Astrocyte of the hippocampus (primary cell): ENCODE measurements around the gene TK2.

Experiments used
- DNase-seq: peaks from one replicate; pipeline ENCODE4 v3.0.0; 2011; ENCODE audit warnings: low read depth, low spot score

TK2 gene

GRCh38 chr16:66484453-66485213, 65.3 kb downstream of the TK2 start:
- DNase-seq = no peak

- DNase-seq = peak; percentile 88
These were observed 66.1 kb downstream of the TK2 start for GRCh38 chr16:66483689-66484452.

GRCh38 chr16:66481943-66482390, 68.0 kb downstream of the TK2 start:
- DNase-seq = no peak

- DNase-seq = no peak
These were observed 68.6 kb downstream of the TK2 start for GRCh38 chr16:66481081-66481942.

- no peak for DNase-seq
These were observed 69.4 kb downstream of the TK2 start for GRCh38 chr16:66480265-66481080.

DNA sequence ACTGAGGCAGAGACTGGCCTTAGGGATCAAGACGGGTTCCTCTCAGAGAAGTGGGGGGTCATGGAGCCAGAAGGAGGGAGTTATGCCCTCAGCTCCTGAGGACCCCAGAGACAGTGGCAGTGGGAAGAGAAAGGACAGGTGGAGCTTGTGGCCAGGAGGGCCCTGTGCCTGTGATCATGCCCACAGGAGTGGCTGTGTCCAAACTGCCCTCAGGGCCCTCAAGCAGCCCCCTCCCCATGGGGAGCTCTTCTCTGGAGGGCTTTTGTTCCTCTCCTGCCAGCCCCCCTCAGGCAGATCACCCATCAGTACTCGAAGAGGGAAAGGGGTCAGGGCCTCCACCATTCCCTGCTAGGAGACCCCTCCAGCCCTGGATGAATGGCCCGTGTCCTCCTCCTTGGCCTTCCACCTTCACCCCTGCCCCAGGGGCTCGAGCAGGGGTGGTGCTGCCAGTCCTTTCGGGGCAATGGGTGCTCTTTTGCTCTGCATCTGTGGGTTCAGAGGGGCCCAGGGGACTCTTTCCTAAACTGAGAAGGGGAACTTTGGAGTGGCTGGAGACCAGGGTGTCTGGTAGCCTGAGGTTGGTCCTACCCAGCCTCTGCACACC, 70.2 kb downstream of the TK2 start:
- DNase-seq = no peak

DNA sequence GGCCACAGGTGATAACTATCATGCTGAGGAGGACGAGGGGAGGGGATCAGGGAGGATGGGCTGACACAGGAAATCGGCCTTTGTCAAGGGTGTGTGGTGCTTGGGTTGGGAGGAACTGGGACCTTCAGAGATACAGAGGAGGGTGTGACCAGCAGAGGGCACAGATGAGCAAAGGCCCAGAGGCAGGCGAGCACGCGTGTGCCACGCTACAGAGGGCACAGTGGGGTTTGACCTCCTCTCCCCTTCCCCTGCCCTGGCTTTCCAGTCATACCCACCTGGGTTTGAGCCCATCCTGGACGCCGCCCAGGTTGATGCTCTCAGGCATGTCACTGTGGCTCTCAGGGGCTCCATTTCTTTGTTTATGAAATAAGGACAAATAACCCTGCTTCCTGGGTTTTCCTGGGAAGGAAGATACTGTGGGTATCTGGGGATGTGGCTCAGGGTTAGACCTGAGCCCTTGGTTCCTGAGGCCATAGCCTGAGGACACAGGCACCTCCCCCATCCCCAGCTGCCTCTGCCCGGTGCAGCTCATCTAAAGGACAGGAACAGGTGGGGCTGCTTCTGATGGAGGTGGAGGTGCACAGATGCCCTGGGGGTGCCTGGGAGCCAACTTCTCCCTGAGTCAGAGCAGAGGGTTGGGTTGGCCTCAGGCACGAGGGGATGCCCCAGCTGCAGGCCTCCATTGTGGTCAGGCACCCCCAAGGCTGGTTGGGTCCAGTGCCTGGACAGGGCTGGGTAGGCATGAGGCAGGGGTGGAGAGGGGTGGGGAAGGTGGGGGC, 71.0 kb downstream of the TK2 start:
- DNase-seq = peak; percentile 68

DNA sequence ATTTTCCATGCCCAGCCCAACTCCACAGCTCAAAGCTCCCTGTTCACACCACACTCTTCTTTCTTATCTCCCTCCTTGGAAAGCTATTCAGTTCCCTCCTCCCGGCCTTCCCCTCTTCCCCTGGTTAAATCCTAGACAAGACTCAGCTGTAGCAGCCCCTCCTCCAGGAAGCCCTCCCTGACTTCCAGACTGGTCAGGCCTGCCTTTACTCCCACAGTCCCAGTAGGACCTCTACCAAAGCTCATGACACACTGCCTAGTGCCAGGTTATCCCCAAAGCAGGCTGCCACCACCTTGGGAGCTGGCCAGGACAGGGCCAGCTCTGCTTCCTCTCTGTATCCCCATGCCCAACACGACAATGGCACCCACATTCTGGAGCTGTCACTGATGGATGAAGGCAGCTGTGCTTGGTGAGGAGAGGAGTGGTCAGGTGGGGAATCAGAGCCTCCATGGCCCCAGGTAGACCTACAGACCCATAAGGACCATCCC, 72.8 kb downstream of the TK2 start:
- DNase-seq = no peak

GRCh38 chr16:66476328-66477027, 73.4 kb downstream of the TK2 start:
- DNase-seq = no peak

DNA sequence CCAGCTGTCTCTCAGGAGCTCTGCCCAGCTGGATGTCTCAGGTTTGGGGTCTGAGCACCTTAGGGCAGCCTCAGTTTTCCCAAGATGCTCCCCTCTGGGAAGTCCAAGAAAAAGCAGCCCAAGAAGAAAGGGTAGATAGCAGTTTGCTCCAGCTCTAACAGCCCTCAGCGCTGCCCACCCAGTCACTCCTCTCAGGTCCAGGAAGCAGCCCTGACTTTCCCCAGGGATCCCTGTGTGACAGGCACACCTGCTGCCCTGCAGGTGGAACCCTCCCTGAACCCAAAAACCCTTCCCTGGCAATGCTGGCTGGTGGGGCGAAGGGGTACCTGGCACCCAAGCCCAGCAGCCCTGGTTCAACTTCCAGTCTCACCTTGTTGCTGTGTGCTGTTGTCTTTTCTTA, 74.7 kb downstream of the TK2 start:
- no peak for DNase-seq

GRCh38 chr16:66474750-66475199, 75.1 kb downstream of the TK2 start:
- no peak for DNase-seq

DNA sequence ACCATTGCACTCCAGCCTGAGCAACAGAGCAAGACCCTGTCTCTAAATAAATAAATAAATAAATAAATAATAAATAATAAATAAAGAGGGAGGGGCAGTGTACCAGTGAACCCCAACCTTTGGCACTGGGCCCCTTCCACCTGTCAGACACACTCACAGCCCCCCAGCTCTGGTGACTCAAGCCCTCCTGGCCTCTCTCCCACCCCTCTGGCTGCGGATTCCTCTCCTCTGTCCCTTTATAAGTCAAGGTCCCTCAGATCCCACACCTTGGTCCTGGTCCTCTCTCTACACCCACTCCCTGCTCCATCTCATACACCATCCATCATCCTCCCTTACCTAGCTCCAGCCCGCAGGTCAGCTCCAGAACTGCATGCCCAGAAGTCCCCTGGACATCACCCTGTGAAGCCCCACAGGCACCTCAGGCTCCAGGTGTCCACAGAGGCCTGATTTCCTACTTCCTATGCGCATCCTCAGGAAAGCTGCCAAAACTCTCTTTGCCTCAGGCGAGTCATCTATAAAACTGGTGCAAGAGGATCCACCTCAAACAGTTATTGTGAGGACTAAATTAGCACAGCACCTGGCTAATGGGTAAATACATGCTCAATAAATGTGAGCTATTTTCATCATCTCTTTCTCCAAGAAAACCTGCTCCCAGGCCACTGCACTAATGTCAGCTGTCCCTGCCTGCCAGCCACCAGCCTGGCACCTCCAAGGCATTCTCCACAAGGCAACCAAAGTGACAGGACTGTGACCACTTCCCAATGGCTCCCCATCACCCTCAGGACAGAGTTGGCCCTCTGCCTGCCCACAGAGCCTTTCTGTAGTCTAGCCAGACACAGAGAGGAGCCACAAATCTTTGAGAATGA, 76.0 kb downstream of the TK2 start:
- no peak for DNase-seq

GRCh38 chr16:66473051-66473571, 76.8 kb downstream of the TK2 start:
- DNase-seq = no peak

- no peak for DNase-seq
These were observed 78.1 kb downstream of the TK2 start for GRCh38 chr16:66471716-66472393.

DNA sequence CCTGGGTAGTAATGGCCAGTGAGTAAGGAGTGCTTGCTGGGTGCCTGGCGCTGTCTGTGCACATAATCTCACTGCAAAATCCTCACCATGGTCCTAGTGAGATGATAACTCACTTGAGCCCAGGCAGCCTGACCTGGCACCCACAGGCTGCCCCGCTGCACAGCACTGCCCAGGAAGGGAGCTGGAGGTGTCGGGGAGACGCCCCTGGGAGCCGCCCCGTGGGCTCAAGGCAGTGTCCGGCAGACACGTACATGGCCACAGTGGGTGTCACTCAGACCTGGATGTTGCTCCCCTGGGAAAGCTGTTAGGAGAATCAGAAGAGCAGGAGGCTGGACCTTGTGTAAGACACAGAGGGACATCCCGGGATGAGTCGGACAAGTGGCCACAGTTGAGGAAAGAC, 78.7 kb downstream of the TK2 start:
- DNase-seq = no peak

DNA sequence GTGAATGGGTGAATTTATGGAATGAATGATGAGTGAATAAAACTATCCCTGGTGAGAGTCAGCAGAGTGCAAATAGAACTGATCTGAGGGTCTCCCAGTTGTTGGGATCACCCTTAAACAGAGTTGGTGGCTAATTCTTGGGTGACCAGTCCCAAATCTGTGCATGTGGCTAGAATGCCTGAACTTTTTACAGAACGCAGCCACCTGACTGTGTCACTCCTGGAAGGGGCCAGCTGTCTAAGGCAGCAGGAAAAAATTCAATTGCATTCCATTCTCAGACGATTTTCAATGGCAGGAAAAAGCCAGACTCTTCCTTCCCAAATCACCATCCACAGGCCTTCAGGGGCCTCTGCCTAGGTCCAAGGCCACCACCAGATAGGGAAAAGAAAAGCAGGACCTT, 79.4 kb downstream of the TK2 start:
- DNase-seq = no peak

- DNase-seq = no peak
These were observed 79.9 kb downstream of the TK2 start for GRCh38 chr16:66469947-66470546.
